GM06990 (cell line): ENCODE results near the gene ESRP2.

Experiments used
- DNase-seq: peaks from one replicate; pipeline ENCODE4 v3.0.0-alpha.2; 2011; ENCODE audit not compliant: insufficient read length; ENCODE audit errors: extremely low read depth
- H3K27me3 ChIP-seq: replicated peaks from 2 replicates; pipeline ENCODE4 v1.6.0; 2011; ENCODE audit warnings: low read length; ENCODE audit not compliant: control insufficient read depth, insufficient read depth
- H3K36me3 ChIP-seq: 2 replicates; pipeline ENCODE4 v1.5.1; 2011; ENCODE audit warnings: low read length; ENCODE audit not compliant: control insufficient read depth, insufficient read depth
- H3K4me3 ChIP-seq: replicated peaks from 2 replicates; pipeline ENCODE4 v1.5.1; 2011; ENCODE audit warnings: low read depth, mild to moderate bottlenecking, control low read depth, low read length
- CTCF ChIP-seq: IDR thresholded peaks from 2 replicates; pipeline ENCODE4 v1.5.1; 2011; ENCODE audit warnings: low read length, control low read depth, mild to moderate bottlenecking, inconsistent platforms; ENCODE audit not compliant: insufficient read depth, poor library complexity, severe bottlenecking

Gene ESRP2

GRCh38 chr16:68252383-68252782 is 16.5 kb upstream of the ESRP2 start:
- H3K36me3 ChIP-seq: peaks cover 9% of the 10 kb centered on the region
- no peaks in the 10 kb centered on the region for H3K27me3 ChIP-seq
- no peak for TF ChIP-seq CTCF
- no peak for DNase-seq
- H3K4me3 ChIP-seq: no peak overlapping the region

DNA sequence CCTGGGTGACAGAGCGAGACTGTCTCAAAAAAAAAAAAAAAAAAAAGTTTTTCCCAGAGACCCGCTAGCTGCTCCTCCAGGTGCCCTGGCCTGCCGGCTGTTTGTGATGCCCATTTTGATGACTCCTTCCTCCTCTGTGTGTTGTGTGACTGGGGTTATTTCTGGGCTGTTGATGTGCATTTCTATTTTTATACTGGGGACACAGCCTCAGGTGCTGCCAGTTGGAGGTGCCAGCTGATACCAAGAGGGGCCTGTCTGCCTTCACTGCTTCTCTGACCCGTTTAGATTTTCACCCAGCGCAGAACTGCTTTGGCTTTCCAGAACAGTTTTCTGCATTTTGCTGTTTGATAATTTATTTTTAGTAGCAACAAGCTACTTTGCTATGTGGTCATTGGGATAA is 15.9 kb upstream of the ESRP2 start:
- Histone ChIP-seq H3K4me3 (no peak overlapping the region), H3K36me3 (peaks cover 9% of the 10 kb centered on the region), H3K27me3 (no peaks in the 10 kb centered on the region)
- no peak for DNase-seq
- no peak for TF ChIP-seq CTCF

DNA sequence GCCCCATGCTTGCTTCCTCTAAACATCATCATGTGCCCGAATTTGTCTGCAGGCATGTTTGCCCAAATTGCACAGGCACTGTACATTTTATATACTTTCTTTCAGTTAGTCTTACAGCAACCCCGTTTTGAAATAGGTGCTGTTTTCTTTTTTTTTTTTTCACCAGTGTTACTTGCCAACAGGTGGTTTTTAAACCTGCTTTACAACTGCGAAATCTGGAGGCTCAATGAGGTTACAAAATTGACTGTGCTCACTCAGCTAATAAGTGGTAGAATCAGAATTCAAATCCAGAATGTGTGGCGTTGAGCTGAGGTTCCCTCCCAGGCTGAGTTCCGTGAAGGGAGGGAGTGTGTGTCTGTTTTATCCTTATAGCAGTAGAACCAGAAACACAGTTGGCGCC is 15.0 kb upstream of the ESRP2 start:
- Histone ChIP-seq H3K27me3 (no peaks in the 10 kb centered on the region), H3K36me3 (peaks cover 9% of the 10 kb centered on the region), H3K4me3 (no peak overlapping the region)
- DNase-seq: no peak
- TF ChIP-seq CTCF: no peak

GRCh38 chr16:68249371-68249770 is 13.4 kb upstream of the ESRP2 start:
- no peak for DNase-seq
- Histone ChIP-seq H3K36me3 (peaks cover 2% of the 10 kb centered on the region), H3K27me3 (no peaks in the 10 kb centered on the region), H3K4me3 (no peak overlapping the region)
- TF ChIP-seq CTCF: no peak

- TF ChIP-seq CTCF: no peak
- H3K36me3 ChIP-seq: no peaks in the 10 kb centered on the region; the same call in none of the 2 replicates
- no peak overlapping the region for H3K4me3 ChIP-seq
- no peaks in the 10 kb centered on the region for H3K27me3 ChIP-seq
- DNase-seq: no peak
These were observed 12.0 kb upstream of the ESRP2 start for GRCh38 chr16:68247932-68248331.

- no peak for TF ChIP-seq CTCF
- Histone ChIP-seq H3K27me3 (no peaks in the 10 kb centered on the region), H3K36me3 (no peaks in the 10 kb centered on the region; the same call in none of the 2 replicates), H3K4me3 (no peak overlapping the region)
- DNase-seq: no peak
These were observed 11.5 kb upstream of the ESRP2 start for GRCh38 chr16:68247400-68247799.
